CD4-positive, alpha-beta T cell treated with Interleukin-17A for 1 hour (primary cell): ENCODE results near the gene P4HB.
"Not testable (repeated sequence)": the region's sequence is repeated elsewhere in the genome, so short reads cannot be mapped to it uniquely, and the experiment has no call there.

Experiments
- DNase-seq: peaks from one replicate; pipeline ENCODE4 v3.0.0-alpha.2; 2020

Gene P4HB

GRCh38 chr17:81844887-81845286 is 15.4 kb downstream of the P4HB start:
- DNase-seq: no peak

GRCh38 chr17:81844327-81844851 is 15.9 kb downstream of the P4HB start:
- no peak for DNase-seq

- no peak for DNase-seq
Observed at GRCh38 chr17:81843713-81844326, 16.5 kb downstream of the P4HB start.

GRCh38 chr17:81842725-81843504 is 17.4 kb downstream of the P4HB start:
- no peak for DNase-seq

- no peak for DNase-seq
Observed at GRCh38 chr17:81842378-81842724, 18.0 kb downstream of the P4HB start.

- DNase-seq: no peak
Observed at GRCh38 chr17:81841866-81842265, 18.5 kb downstream of the P4HB start.

- no peak for DNase-seq
Observed at GRCh38 chr17:81840826-81841778, 19.2 kb downstream of the P4HB start.

GRCh38 chr17:81840059-81840458 is 20.3 kb downstream of the P4HB start:
- DNase-seq: not testable (repeated sequence)

- no peak for DNase-seq
Observed at GRCh38 chr17:81839301-81839700, 21.0 kb downstream of the P4HB start.

GRCh38 chr17:81838753-81839255 is 21.5 kb downstream of the P4HB start:
- no peak for DNase-seq

- DNase-seq: no peak
Observed at GRCh38 chr17:81837641-81838040, 22.7 kb downstream of the P4HB start.

GRCh38 chr17:81834831-81835267 is 25.5 kb downstream of the P4HB start, which contains the start of gene PPP1R27:
PPP1R27 (minus strand) TSS chr17:81835050; CDS start chr17:81834953, 97 bp downstream.
- DNase-seq: no peak

- no peak for DNase-seq
Observed at GRCh38 chr17:81833921-81834830, 26.2 kb downstream of the P4HB start.

GRCh38 chr17:81833160-81833920 is 27.0 kb downstream of the P4HB start, which contains the start of gene MCRIP1:
MCRIP1 (minus strand) TSS chr17:81833291; CDS start chr17:81824506, 8,785 bp downstream.
- DNase-seq: peak; percentile 94

GRCh38 chr17:81832608-81833159 is 27.7 kb downstream of the P4HB start:
- DNase-seq: peak; percentile 17

GRCh38 chr17:81831957-81832607 is 28.3 kb downstream of the P4HB start:
- DNase-seq: peak; percentile 55

GRCh38 chr17:81831563-81831956 is 28.8 kb downstream of the P4HB start:
- DNase-seq: no peak

GRCh38 chr17:81829858-81830257 is 30.5 kb downstream of the P4HB start:
- no peak for DNase-seq

GRCh38 chr17:81828656-81829055 is 31.7 kb downstream of the P4HB start:
- DNase-seq: no peak
